Renal cortical epithelial cell (primary cell): ENCODE measurements around the gene RPS29. TPM values are rescaled to one million over a fixed set of nuclear protein-coding genes. Genes with fewer than 3 reads are reported as not detected.

Experiments
- DNase-seq: peaks from one replicate; pipeline ENCODE4 v3.0.0-alpha.2; 2011; ENCODE audit warnings: low read depth
- total RNA-seq: library from RNA; depleted of rRNA; stranded (reverse); fragments of >200 nt; gene quantifications from 2 replicates; pipeline ENCODE4 v1.2.3, GENCODE V29; 2014

RPS29 gene
- total RNA-seq, 1 donor from 2014 or later, result 336 TPM

DNA sequence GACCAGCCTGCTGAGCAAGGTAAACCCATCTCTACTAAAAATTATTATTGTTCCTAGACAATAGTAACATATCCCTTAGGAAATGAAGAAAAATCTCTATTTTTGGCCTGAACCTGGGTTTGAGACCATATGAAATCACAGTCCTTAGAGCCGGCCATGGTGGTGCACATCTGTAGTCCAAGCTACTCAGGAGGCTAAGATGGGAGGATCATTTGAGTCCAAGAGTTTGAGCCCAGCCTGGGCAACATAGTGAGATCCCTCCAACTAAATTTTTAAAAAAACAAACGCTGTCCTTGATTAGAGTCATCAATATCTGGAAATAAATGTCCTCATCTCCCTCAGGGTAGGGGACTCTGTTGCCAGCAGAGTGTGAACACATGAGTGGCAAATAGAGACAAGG is 34.6 kb downstream of the RPS29 start:
- DNase-seq, result no peak

DNA sequence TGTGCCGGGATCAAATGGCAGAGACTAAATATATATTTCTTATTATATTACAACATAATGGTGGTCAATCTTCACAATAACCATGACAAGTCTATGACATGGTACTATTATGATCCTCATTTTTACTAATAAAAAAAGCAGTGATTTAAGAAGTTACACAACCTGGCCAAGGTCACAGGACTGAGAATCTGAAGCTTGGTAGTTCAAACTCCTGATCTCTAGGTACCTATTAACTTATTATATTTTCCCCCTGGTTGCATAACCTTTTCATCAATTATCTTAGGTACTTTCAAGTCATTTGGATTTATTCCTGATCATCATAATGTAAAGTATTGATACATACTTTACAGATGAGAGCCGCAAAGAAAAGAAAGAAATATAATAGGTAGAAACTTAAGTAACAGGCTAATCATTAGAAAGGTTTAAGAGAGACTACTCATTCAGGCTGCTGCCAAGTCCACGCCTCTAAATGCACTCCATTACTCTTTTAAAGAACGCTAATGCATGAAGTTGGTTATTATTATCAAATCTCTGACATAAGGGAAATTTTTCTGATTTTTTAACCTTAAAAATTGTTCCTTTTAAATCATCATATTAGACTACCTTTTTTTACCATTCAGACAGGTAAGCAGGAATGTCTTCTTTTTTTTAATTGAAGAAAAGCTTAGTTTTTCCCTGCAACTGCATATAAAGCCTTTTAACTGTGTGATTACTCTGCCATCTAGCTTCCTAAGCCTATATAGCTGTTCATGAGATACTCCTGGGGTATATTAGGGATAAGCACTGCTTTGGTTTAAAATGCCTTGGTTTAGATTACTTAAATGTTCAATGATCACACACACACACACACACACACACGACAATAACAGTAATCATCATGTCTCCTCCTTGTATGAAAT is 35.6 kb downstream of the RPS29 start:
- peak; percentile 61 for DNase-seq

DNA sequence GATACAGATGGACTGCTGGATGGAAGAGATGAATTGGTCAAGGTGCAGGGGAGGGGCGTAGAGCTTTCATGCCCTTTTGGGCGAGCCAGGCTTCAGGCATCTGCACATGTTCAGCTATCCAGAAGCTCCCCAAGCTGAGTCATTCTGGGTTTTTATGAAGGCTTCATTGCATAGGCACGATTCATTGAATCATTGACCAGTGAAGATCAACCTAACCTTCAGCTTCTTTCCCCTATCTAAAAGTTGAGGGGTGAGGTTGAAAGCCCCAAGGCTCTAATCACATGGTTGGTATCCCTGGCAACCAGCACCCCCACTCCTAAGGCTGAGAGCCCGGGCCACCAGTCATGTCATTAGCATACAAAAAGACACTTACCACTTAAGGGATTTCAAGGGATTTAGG is 36.3 kb downstream of the RPS29 start:
- DNase-seq, result peak; percentile 93

DNA sequence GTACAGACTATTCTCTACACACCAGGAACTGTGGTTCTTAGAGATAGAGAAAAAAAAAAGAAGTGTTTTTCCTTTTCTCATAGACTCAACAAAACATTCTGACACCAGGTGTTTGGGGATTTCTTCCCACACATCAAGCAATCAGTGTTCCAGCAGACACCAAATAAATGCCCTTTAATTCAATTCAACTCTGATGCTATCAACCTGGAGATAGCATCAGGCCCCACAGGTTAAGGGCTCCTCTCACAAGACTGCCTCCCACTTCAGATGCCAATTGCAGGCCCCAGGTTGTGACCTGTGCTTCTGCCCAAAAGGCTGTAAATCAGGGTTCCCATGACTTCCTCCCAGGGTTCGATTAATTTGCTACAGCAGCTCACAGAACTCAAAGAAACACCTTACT is 36.7 kb downstream of the RPS29 start:
- DNase-seq, result no peak

DNA sequence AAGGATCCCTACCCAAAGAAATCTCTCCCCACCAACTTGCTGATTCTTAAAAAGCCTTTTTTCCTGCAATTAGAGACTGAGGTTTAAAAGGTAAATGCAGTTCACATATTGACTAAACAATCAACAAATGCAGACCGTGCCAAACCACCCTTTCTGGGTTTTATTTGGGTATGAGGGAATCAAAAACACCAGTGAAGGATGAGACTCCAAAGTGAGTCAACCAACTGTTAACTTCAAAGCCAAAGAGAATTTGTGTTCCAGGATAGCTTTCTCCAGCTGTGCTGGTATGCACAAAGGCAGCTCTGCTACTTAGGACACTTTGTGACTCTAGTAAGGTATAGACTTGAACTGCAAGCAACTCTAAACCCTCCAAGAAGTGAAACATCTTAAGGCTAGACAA is 39.4 kb downstream of the RPS29 start:
- DNase-seq, result no peak

DNA sequence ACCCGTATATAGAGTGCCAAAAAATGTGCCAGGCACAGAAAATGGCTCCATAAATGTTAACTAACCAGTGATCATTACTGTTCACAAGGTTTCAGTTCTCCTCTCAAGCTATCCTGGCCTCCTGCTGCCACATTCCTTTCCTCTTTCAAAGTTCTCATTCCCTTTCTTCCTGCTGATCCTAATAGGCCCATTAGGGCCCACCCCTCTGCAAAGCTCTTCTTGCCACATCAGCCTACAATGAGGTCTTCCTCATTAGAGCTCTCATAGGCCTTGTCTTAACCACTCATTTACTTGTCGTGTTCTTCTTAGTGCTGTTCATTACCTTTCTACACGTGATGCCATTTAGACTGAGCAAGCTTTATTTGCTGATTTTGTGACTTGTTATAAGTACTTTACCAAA is 40.5 kb downstream of the RPS29 start:
- DNase-seq, result no peak

DNA sequence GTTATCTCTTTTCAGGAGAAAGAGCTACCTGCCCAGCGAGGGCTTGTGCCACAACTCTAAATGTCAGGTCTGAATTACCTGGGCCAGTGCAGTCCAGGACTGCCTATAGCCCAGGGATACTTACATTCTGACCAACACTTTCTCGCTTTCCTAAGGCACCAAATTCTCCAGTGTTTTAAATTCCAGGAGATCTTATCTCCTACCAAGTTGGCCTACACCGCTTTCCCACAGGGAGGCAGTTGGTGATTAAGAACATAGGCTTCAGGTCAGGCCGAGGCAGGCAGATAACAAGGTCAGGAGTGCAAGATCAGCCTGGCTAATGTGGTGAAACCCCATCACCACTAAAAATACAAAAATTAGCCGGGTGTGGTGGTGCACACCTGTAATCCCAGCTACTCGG is 41.1 kb downstream of the RPS29 start:
- no peak for DNase-seq

DNA sequence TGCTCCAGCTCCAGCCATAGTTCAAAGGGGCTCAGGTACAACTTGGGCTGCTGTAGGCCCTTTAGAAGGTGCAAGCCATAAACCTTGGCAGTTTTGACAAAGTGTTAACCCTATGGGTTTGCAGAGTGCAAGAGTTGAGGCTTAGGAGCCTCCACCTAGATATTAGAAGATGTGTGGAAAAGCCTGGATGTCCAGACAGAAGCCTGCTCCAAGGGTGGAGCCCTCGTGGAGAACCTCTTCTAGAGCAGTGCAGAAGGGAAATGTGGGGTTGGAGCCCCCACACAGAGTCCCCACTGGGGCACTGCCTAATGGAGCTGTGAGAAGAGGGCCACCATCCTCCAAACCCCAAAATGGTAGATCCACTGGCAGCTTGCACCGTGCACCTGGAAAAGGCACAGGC is 45.1 kb downstream of the RPS29 start:
- DNase-seq, result no peak

DNA sequence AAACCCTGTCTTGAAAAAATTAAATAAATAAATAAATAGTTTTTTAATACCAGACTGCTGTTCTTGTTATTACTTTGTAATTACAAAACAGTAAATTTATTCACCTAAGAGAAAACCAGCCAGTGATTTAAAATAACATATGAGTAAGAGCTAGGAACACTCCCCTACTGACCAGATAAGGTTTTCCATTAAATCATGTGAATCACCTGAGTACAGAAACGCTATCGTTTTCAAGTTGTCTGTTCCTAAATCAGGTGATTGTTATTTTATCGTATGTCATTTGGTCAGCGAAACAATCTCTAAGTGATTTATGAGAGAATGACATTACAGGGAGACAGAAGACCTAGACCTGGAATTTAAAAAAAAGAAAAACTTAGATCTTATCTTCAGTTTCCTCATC is 47.3 kb downstream of the RPS29 start:
- DNase-seq, result no peak

Other genes starting within 250 kb of the RPS29 start
- 7.4 and 21.2 TPM in 2 replicates for gene LRR1, start 12.6 kb upstream of the RPS29 start, total RNA-seq
- gene RPL36AL, start 34.2 kb upstream of the RPS29 start, total RNA-seq, result 238 and 277 TPM in 2 replicates
- 54.3 and 107 TPM in 2 replicates for gene MGAT2, start 34.4 kb upstream of the RPS29 start, total RNA-seq
- gene DNAAF2, start 48.9 kb upstream of the RPS29 start, total RNA-seq, result 17.4 and 19.8 TPM in 2 replicates
- 1.9 and 11.6 TPM in 2 replicates for gene POLE2, start 101.8 kb upstream of the RPS29 start, total RNA-seq
- gene KLHDC1, start 106.7 kb upstream of the RPS29 start, total RNA-seq, result 0.52 and 4.3 TPM in 2 replicates
- gene KLHDC2, start 181.8 kb upstream of the RPS29 start, total RNA-seq, result 45.5 and 78.1 TPM in 2 replicates